ENCODE results near the gene VMO1.

The VMO1 gene

GRCh38 chr17:4739122-4740024, 46.8 kb downstream of the VMO1 start, which contains the start of the genes CXCL16 and ZMYND15:
TSS of gene CXCL16 (minus strand) at chr17:4739928. CDS start at chr17:4739339, 589 bp downstream.
TSS of gene ZMYND15 (plus strand) at chr17:4739833. CDS start at chr17:4740549, 716 bp downstream.
- TF ChIP-seq, protein P1, sequence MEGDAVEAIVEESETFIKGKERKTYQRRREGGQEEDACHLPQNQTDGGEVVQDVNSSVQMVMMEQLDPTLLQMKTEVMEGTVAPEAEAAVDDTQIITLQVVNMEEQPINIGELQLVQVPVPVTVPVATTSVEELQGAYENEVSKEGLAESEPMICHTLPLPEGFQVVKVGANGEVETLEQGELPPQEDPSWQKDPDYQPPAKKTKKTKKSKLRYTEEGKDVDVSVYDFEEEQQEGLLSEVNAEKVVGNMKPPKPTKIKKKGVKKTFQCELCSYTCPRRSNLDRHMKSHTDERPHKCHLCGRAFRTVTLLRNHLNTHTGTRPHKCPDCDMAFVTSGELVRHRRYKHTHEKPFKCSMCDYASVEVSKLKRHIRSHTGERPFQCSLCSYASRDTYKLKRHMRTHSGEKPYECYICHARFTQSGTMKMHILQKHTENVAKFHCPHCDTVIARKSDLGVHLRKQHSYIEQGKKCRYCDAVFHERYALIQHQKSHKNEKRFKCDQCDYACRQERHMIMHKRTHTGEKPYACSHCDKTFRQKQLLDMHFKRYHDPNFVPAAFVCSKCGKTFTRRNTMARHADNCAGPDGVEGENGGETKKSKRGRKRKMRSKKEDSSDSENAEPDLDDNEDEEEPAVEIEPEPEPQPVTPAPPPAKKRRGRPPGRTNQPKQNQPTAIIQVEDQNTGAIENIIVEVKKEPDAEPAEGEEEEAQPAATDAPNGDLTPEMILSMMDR (IDR thresholded peaks at IDR 0.05; ENCODE audit: low read depth, low read length, missing control alignments) = no peak

GRCh38 chr17:4738136-4739121, 47.7 kb downstream of the VMO1 start:
- TF ChIP-seq, protein P1 (IDR thresholded peaks at IDR 0.05; ENCODE audit: low read depth, low read length, missing control alignments) = no peak
- H3K27ac ChIP-seq = no peak overlapping the region
- in situ Hi-C loops (cut with HindIII; ENCODE audit: low pct_ligation_motif_present, low sequenced_read_pairs) = no loop called here
- peaks cover 14% of the 10 kb centered on the region for H3K27me3 ChIP-seq (replicated peaks)
- no peak for DNase-seq
- no peaks in the 10 kb centered on the region for H3K36me3 ChIP-seq (replicated peaks)
- peak overlapping the region; percentile 63 for H3K4me3 ChIP-seq (ENCODE audit: low read depth, low read length)

More at GRCh38 chr17:4739122-4740024, 46.8 kb downstream of the VMO1 start, which contains the start of the genes CXCL16 and ZMYND15:
- peak; percentile 21 for DNase-seq
- Histone ChIP-seq H3K4me3 (ENCODE audit: low read depth, low read length) (peak within 1 kb of the TSS; percentile 63), H3K27ac (no peak within 1 kb of the TSS), H3K27me3 (replicated peaks) (peaks cover 14% of the 10 kb centered on the region), H3K36me3 (replicated peaks) (no peaks in the 10 kb centered on the region)
- in situ Hi-C loops (cut with HindIII; ENCODE audit: low pct_ligation_motif_present, low sequenced_read_pairs) = no loop called here

GRCh38 chr17:4735876-4736651, 50.1 kb downstream of the VMO1 start:
- no peak overlapping the region for H3K27ac ChIP-seq
- H3K36me3 ChIP-seq (replicated peaks) = no peaks in the 10 kb centered on the region
- in situ Hi-C loops (cut with HindIII; ENCODE audit: low pct_ligation_motif_present, low sequenced_read_pairs) = no loop called here
- peaks cover 14% of the 10 kb centered on the region for H3K27me3 ChIP-seq (replicated peaks)
- no peak overlapping the region for H3K4me3 ChIP-seq (ENCODE audit: low read depth, low read length)
- TF ChIP-seq, protein P1 (IDR thresholded peaks at IDR 0.05; ENCODE audit: low read depth, low read length, missing control alignments) = no peak
- no peak for DNase-seq

Data from brain microvascular endothelial cell (primary cell).